IMR-90 (cell line): ENCODE results near the gene PSG5. TPM values are rescaled to one million over a fixed set of nuclear protein-coding genes. Genes with fewer than 3 reads are reported as not detected.
"Not testable (repeated sequence)": the region's sequence is repeated elsewhere in the genome, so short reads cannot be mapped to it uniquely, and the experiment has no call there.

ENCODE experiments used
- ATAC-seq: fragments of 200-7000 bp; cut with Tn5 transposase; 2 replicates; pipeline ENCODE4 v1.9.1; 2020; ENCODE audit warnings: low read depth, mild to moderate bottlenecking, moderate library complexity
- BruUV-seq: library from RNA; stranded (reverse); fragments of 400-500 nt; replicated peaks from 2 replicates; lab custom pipeline; 2021; lab: Mats Ljungman, UMichigan
- CTCF ChIA-PET: fragments of 300-600 bp; formaldehyde crosslinking; extraction: SDS; loops from one replicate; lab custom pipeline; 2021; ENCODE audit warnings: antibody characterized with exemption; lab: Yijun Ruan, JAX
- POLR2A ChIA-PET: fragments of 300-600 bp; sonication (Branson Sonifier 250); formaldehyde crosslinking; loops from one replicate; lab custom pipeline; 2022; ENCODE audit warnings: antibody characterized with exemption; ENCODE audit not compliant: unreplicated experiment; lab: Charles Lee
- DNase-seq: peaks from one replicate; pipeline ENCODE4 v3.0.0; 2013
- H2AFZ ChIP-seq: replicated peaks from 2 replicates; pipeline ENCODE3; 2013; ENCODE audit warnings: low read length, mild to moderate bottlenecking; ENCODE audit not compliant: poor library complexity
- H2AK5ac ChIP-seq: 2 replicates; pipeline ENCODE4 v1.6.1; 2013; ENCODE audit warnings: low read depth, low read length, inconsistent platforms
- H2AK9ac ChIP-seq: replicated peaks from 2 replicates; pipeline ENCODE3; 2013; ENCODE audit warnings: mild to moderate bottlenecking, low read depth, low read length, moderate library complexity; ENCODE audit not compliant: poor library complexity
- H2BK120ac ChIP-seq: 2 replicates; pipeline ENCODE4 v1.6.1; 2013; ENCODE audit warnings: low read depth, low read length, inconsistent platforms
- H2BK15ac ChIP-seq: 3 replicates; pipeline ENCODE4 v1.6.1; 2013; ENCODE audit warnings: low read depth, low read length, inconsistent platforms
- H2BK20ac ChIP-seq: 2 replicates; pipeline ENCODE4 v1.6.1; 2013; ENCODE audit warnings: low read depth, mild to moderate bottlenecking, inconsistent platforms, low read length, moderate library complexity
- H2BK5ac ChIP-seq: 2 replicates; pipeline ENCODE4 v1.6.1; 2013; ENCODE audit warnings: mild to moderate bottlenecking, low read depth, low read length, inconsistent platforms; ENCODE audit not compliant: poor library complexity, severe bottlenecking
- H3K14ac ChIP-seq: replicated peaks from 2 replicates; pipeline ENCODE4 v1.6.1; 2013; ENCODE audit warnings: low read depth, low read length, inconsistent platforms
- H3K18ac ChIP-seq: 2 replicates; pipeline ENCODE4 v1.6.1; 2013; ENCODE audit warnings: low read depth, low read length, control low read depth
- H3K23ac ChIP-seq: 2 replicates; pipeline ENCODE4 v1.6.1; 2013; ENCODE audit warnings: low read depth, low read length, inconsistent platforms
- H3K27ac ChIP-seq: 2 replicates; pipeline ENCODE4 v1.5.1; 2013; ENCODE audit warnings: mild to moderate bottlenecking, control low read depth, low read length; ENCODE audit not compliant: insufficient read depth
- H3K27me3 ChIP-seq: 2 replicates; pipeline ENCODE4 v1.6.1; 2013; ENCODE audit warnings: low read length; ENCODE audit not compliant: control insufficient read depth, insufficient read depth
- H3K36me3 ChIP-seq: 2 replicates; pipeline ENCODE4 v1.6.1; 2013; ENCODE audit warnings: low read length, mixed read lengths; ENCODE audit not compliant: control insufficient read depth, insufficient read depth
- H3K4ac ChIP-seq: 2 replicates; pipeline ENCODE4 v1.6.1; 2013; ENCODE audit warnings: low read depth, low read length, inconsistent platforms
- H3K4me1 ChIP-seq: 2 replicates; pipeline ENCODE4 v1.6.1; 2013; ENCODE audit warnings: low read length, mixed read lengths; ENCODE audit not compliant: control insufficient read depth, insufficient read depth
- H3K4me2 ChIP-seq: 2 replicates; pipeline ENCODE4 v1.6.1; 2013; ENCODE audit warnings: low read depth, mild to moderate bottlenecking, control low read depth, low read length, moderate library complexity
- H3K4me3 ChIP-seq: 2 replicates; pipeline ENCODE4 v1.5.1; 2013; ENCODE audit warnings: low read depth, mild to moderate bottlenecking, control low read depth, low read length, moderate library complexity; ENCODE audit not compliant: insufficient read depth
- H3K56ac ChIP-seq: 2 replicates; pipeline ENCODE4 v1.6.1; 2013; ENCODE audit warnings: low read length, inconsistent platforms; ENCODE audit not compliant: insufficient read depth; ENCODE audit errors: extremely low read depth
- H3K79me1 ChIP-seq, 2 experiments: 2 replicates each; pipeline ENCODE4 v1.6.1; 2013; ENCODE audit warnings: low read length in 2 of 2, inconsistent platforms in 1 of 2, low read depth in 1 of 2
- H3K9ac ChIP-seq: 2 replicates; pipeline ENCODE4 v1.6.1; 2013; ENCODE audit warnings: low read depth, low read length, control low read depth
- H3K9me1 ChIP-seq: 2 replicates; pipeline ENCODE4 v1.6.1; 2013; ENCODE audit warnings: low read length, inconsistent platforms; ENCODE audit not compliant: insufficient read depth
- H3K9me3 ChIP-seq: 2 replicates; pipeline ENCODE4 v1.6.1; 2013; ENCODE audit warnings: low read length; ENCODE audit not compliant: control insufficient read depth, insufficient read depth
- H4K20me1 ChIP-seq: 2 replicates; pipeline ENCODE4 v1.6.1; 2013; ENCODE audit warnings: low read length, inconsistent platforms; ENCODE audit not compliant: insufficient read depth
- H4K5ac ChIP-seq: 2 replicates; pipeline ENCODE4 v1.6.1; 2013; ENCODE audit warnings: mild to moderate bottlenecking, low read depth, low read length, control low read depth
- H4K8ac ChIP-seq, 2 experiments: 2 replicates each; pipeline ENCODE4 v1.6.1; 2013; ENCODE audit warnings: low read depth in 2 of 2, low read length in 2 of 2, control low read depth in 1 of 2, inconsistent platforms in 1 of 2
- H4K91ac ChIP-seq: 2 replicates; pipeline ENCODE4 v1.6.1; 2013; ENCODE audit warnings: low read depth, low read length, inconsistent platforms; ENCODE audit not compliant: insufficient read depth
- WGBS, 2 experiments: methylation state at CpG; one replicate each; pipeline versions ENCODE4 v1.1.5 to v1.1.7; 2013; ENCODE audit warnings: missing lambda C conversion rate in 2 of 2; ENCODE audit not compliant: insufficient read length in 1 of 2; ENCODE audit errors: extremely low coverage in 2 of 2; 5-methylcytosine and 5-hydroxymethylcytosine counted together
- dilution Hi-C: fragments of 300-500 bp; cut with HindIII; formaldehyde crosslinking; loops from one replicate; pipeline ENCODE4 v1.14.3; 2018; ENCODE audit warnings: low sequenced_read_pairs; ENCODE audit not compliant: unreplicated experiment
- in situ Hi-C: fragments of 300-500 bp; cut with MboI; formaldehyde crosslinking; loops from 3 replicates; pipeline ENCODE4 v1.14.3; 2019; ENCODE audit warnings: low sequenced_read_pairs, inconsistent platforms, mixed read lengths
- intact Hi-C: fragments of 100-400 bp; cut with micrococcal nuclease; formaldehyde crosslinking; loops from 2 replicates; pipeline ENCODE4 v1.10.0; 2022
- polyA plus RNA-seq, 3 experiments: library from polyadenylated mRNA; depleted of rRNA; stranded (reverse); fragments of >200 nt; gene quantifications; 2 replicates each; pipeline ENCODE4 v1.2.3, GENCODE V29; 2012; ENCODE audit warnings: low replicate concordance in 1 of 3
- total RNA-seq: library from RNA; depleted of rRNA; stranded (reverse); fragments of >200 nt; gene quantifications from 2 replicates; pipeline ENCODE4 v1.2.3, GENCODE V29; 2012

The PSG5 gene
- total and polyA plus RNA-seq, 2 of the 4 experiments (the other 2 are of a cell fraction): 50.7 to 75.9 TPM

GRCh38 chr19:43203611-43204010, 17.3 kb upstream of the PSG5 start:
- H2BK15ac ChIP-seq: peak overlapping the region; percentile 52; the same call in 2 of the 3 replicates
- H3K4me1 ChIP-seq: peaks cover 14% of the 10 kb centered on the region
- peak overlapping the region; percentile 98 for H2AK5ac ChIP-seq
- H4K91ac ChIP-seq: peak overlapping the region; percentile 97
- H3K18ac ChIP-seq: peak overlapping the region; percentile 73
- H3K27ac ChIP-seq: peak overlapping the region; percentile 78
- H2AK9ac ChIP-seq, ATAC-seq, dilution Hi-C loops, DNase-seq, CTCF ChIA-PET, H4K20me1 ChIP-seq, H3K9me1 ChIP-seq, intact Hi-C loops, BruUV-seq, H3K36me3 ChIP-seq, in situ Hi-C loops, H3K27me3 ChIP-seq, H3K9me3 ChIP-seq, POLR2A ChIA-PET, H2AFZ ChIP-seq: not testable (repeated sequence)
- H3K4me3 ChIP-seq: peak overlapping the region; percentile 55; the same call in 1 of the 2 replicates
- peak overlapping the region; percentile 88 to 96 for H4K8ac ChIP-seq
- H3K4me2 ChIP-seq: peak overlapping the region; percentile 97
- no CpG with 5 or more reads among the region's 7 CpGs for WGBS, 2 experiments
- H3K4ac ChIP-seq: peak overlapping the region; percentile 97
- peak overlapping the region; percentile 98 for H3K23ac ChIP-seq
- H2BK120ac ChIP-seq: peak overlapping the region; percentile 88
- H3K14ac ChIP-seq: peak overlapping the region; percentile 100
- H4K5ac ChIP-seq: peak overlapping the region; percentile 90
- H3K56ac ChIP-seq: peak overlapping the region; percentile 52
- H3K79me1 ChIP-seq: peaks cover 9 to 24% of the 10 kb centered on the region in 2 experiments
- H2BK20ac ChIP-seq: peak overlapping the region; percentile 61
- peak overlapping the region; percentile 97 for H2BK5ac ChIP-seq
- H3K9ac ChIP-seq: peak overlapping the region; percentile 67

- peak overlapping the region; percentile 95 for H2BK20ac ChIP-seq
- H3K4me3 ChIP-seq, POLR2A ChIA-PET, ATAC-seq, H2AK9ac ChIP-seq, H3K36me3 ChIP-seq, dilution Hi-C loops, in situ Hi-C loops, H4K20me1 ChIP-seq, H3K9me3 ChIP-seq, BruUV-seq, DNase-seq, H2AFZ ChIP-seq, H3K9me1 ChIP-seq, intact Hi-C loops, CTCF ChIA-PET, H3K27me3 ChIP-seq: not testable (repeated sequence)
- peak overlapping the region; percentile 95 for H3K23ac ChIP-seq
- peak overlapping the region; percentile 99 for H3K27ac ChIP-seq
- peak overlapping the region; percentile 83 for H3K56ac ChIP-seq
- H3K4me1 ChIP-seq: peaks cover 14% of the 10 kb centered on the region
- H3K79me1 ChIP-seq: peaks cover 9 to 24% of the 10 kb centered on the region in 2 experiments
- peak overlapping the region; percentile 34 for H3K4me2 ChIP-seq
- no CpG with 5 or more reads among the region's 2 CpGs for WGBS, 2 experiments
- H2BK15ac ChIP-seq: peak overlapping the region; percentile 52; the same call in 1 of the 3 replicates
- peak overlapping the region; percentile 66 for H3K9ac ChIP-seq
- H3K14ac ChIP-seq: peak overlapping the region; percentile 97
- peak overlapping the region; percentile 100 for H2BK5ac ChIP-seq
- H3K18ac ChIP-seq: peak overlapping the region; percentile 100
- H2BK120ac ChIP-seq: peak overlapping the region; percentile 99
- H2AK5ac ChIP-seq: peak overlapping the region; percentile 98
- peak overlapping the region; percentile 100 for H4K5ac ChIP-seq
- H4K8ac ChIP-seq: peak overlapping the region; percentile 67 to 98
- H3K4ac ChIP-seq: peak overlapping the region; percentile 99
- H4K91ac ChIP-seq: peak overlapping the region; percentile 100
Measured at GRCh38 chr19:43201891-43202290, 15.6 kb upstream of the PSG5 start.
